Testis (tissue), 3 donors: Measurements from ENCODE around the gene KRTAP13-4. TPM values are rescaled to one million over a fixed set of nuclear protein-coding genes. Genes with fewer than 3 reads are reported as not detected.

ENCODE experiments used
- DNase-seq: peaks from one replicate; pipeline ENCODE4 v3.0.0-alpha.2; 2019
- H3K27ac ChIP-seq, 2 donors: fragments of 200-600 bp; sonication (generic); one replicate each; pipeline ENCODE4 v1.5.1; 2019
- H3K27me3 ChIP-seq: fragments of 200-600 bp; sonication (generic); one replicate; pipeline ENCODE4 v1.5.1; 2019
- H3K36me3 ChIP-seq: fragments of 200-600 bp; sonication (generic); one replicate; pipeline ENCODE4 v1.5.1; 2017; ENCODE audit warnings: low read depth; ENCODE audit errors: missing control alignments
- H3K4me1 ChIP-seq: fragments of 200-600 bp; sonication (generic); one replicate; pipeline ENCODE4 v1.5.1; 2019
- H3K4me3 ChIP-seq, 2 donors: fragments of 200-600 bp; sonication (generic); one replicate each; pipeline ENCODE4 v1.5.1; 2017 to 2019
- H3K9me3 ChIP-seq: fragments of 200-600 bp; sonication (generic); one replicate; pipeline ENCODE4 v1.5.1; 2017
- CTCF ChIP-seq, 3 experiments: fragments of 450-650 bp in 2 of 3; fragments of 200-600 bp in 1 of 3; sonication (generic) in 1 of 3; IDR thresholded peaks; one replicate each; pipeline ENCODE4 v1.5.1; 2016 to 2019; ENCODE audit warnings: antibody characterized with exemption in 3 of 3, mild to moderate bottlenecking in 2 of 3, moderate library complexity in 1 of 3
- POLR2A ChIP-seq: fragments of 450-650 bp; IDR thresholded peaks from one replicate; pipeline ENCODE4 v1.6.1; 2017; ENCODE audit warnings: antibody characterized with exemption, mild to moderate bottlenecking, moderate library complexity
- WGBS, 2 donors: methylation state at CpG; one replicate each; pipeline ENCODE4 v1.1.5; 2018; 5-methylcytosine and 5-hydroxymethylcytosine counted together
- intact Hi-C: fragments of 100-400 bp; cut with DNase I; formaldehyde crosslinking; loops from one replicate; pipeline ENCODE4 v1.15.1; 2023; ENCODE audit warnings: low total_unique reads
- polyA plus RNA-seq: library from polyadenylated mRNA; stranded (reverse); fragments of 350-450 nt; fragmentation: Illumina TruSeq; extraction: RNeasy Lipid Tissue Mini Kit (QIAGEN cat#74804); gene quantifications from one replicate; pipeline ENCODE4 v1.2.3, GENCODE V29; 2014; ENCODE audit warnings: low read depth, low replicate concordance; ENCODE audit not compliant: insufficient read depth
- total RNA-seq, 2 donors: library from RNA; depleted of rRNA; stranded (reverse); fragments of >200 nt; gene quantifications; one replicate each; pipeline ENCODE4 v1.2.3, GENCODE V29; 2016

The KRTAP13-4 gene
- total and polyA plus RNA-seq, 3 donors from 2014 or later, result not detected

GRCh38 chr21:30408782-30409494 is 21.1 kb upstream of the KRTAP13-4 start:
- H3K36me3 ChIP-seq, result no peaks in the 10 kb centered on the region
- H3K9me3 ChIP-seq, result no peaks in the 10 kb centered on the region
- no peaks in the 10 kb centered on the region for H3K27me3 ChIP-seq
- intact Hi-C loops, result no loop called here
- H3K27ac ChIP-seq, result no peak overlapping the region
- peak; percentile 87 for DNase-seq
- peak; percentile 18 to 45 (median 31) for TF ChIP-seq CTCF (IDR thresholded peaks at IDR 0.05)
- no peak for TF ChIP-seq POLR2A
- WGBS, 2 donors, result 26 to 27% methylated on average over 9 to 14 of the region's 14 CpGs
- H3K4me3 ChIP-seq, result no peak overlapping the region
- no peaks in the 10 kb centered on the region for H3K4me1 ChIP-seq

- Histone ChIP-seq H3K9me3 (no peaks in the 10 kb centered on the region), H3K4me3 (no peak overlapping the region), H3K27ac (no peak overlapping the region), H3K4me1 (no peaks in the 10 kb centered on the region), H3K27me3 (no peaks in the 10 kb centered on the region), H3K36me3 (no peaks in the 10 kb centered on the region)
- TF ChIP-seq CTCF (IDR thresholded peaks at IDR 0.05) (no peak), POLR2A (no peak)
- 91 to 92% methylated on average over 5 of the region's 5 CpGs for WGBS, 2 donors
- intact Hi-C loops, result no loop called here
- DNase-seq, result no peak
These were observed 14.0 kb upstream of the KRTAP13-4 start for GRCh38 chr21:30415993-30416392.

GRCh38 chr21:30425826-30426225 is 4.2 kb upstream of the KRTAP13-4 start, which contains the start of gene KRTAP13-3:
Gene KRTAP13-3 (minus strand): TSS chr21:30425926. CDS start chr21:30425912, 14 bp downstream.
- WGBS, 2 donors, result 82 to 89% methylated on average over 5 of the region's 5 CpGs
- no peak for TF ChIP-seq CTCF (IDR thresholded peaks at IDR 0.05)
- TF ChIP-seq POLR2A, result no peak
- no peaks in the 10 kb centered on the region for H3K27me3 ChIP-seq
- no peak within 1 kb of the TSS for H3K4me3 ChIP-seq
- no peak within 1 kb of the TSS for H3K27ac ChIP-seq
- no peaks in the 10 kb centered on the region for H3K9me3 ChIP-seq
- no peaks in the 10 kb centered on the region for H3K36me3 ChIP-seq
- intact Hi-C loops, result no loop called here
- H3K4me1 ChIP-seq, result no peaks in the 10 kb centered on the region
- DNase-seq, result no peak

GRCh38 chr21:30426731-30427130 is 3.3 kb upstream of the KRTAP13-4 start:
- H3K27me3 ChIP-seq, result no peaks in the 10 kb centered on the region
- no peaks in the 10 kb centered on the region for H3K4me1 ChIP-seq
- H3K27ac ChIP-seq, result no peak overlapping the region
- WGBS, 2 donors, result 61% methylated on average over 3 of the region's 3 CpGs
- no peaks in the 10 kb centered on the region for H3K9me3 ChIP-seq
- H3K36me3 ChIP-seq, result no peaks in the 10 kb centered on the region
- no peak overlapping the region for H3K4me3 ChIP-seq
- no peak for TF ChIP-seq POLR2A
- no peak for TF ChIP-seq CTCF (IDR thresholded peaks at IDR 0.05)
- intact Hi-C loops, result no loop called here
- no peak for DNase-seq
